ENCODE measurements around the gene NDRG3. TPM values are rescaled to one million over a fixed set of nuclear protein-coding genes. Genes with fewer than 3 reads are reported as not detected.

The NDRG3 gene
- polyA plus RNA-seq (2013, experiment 1 of 2) = 23.9 TPM
- 23.9 TPM for polyA plus RNA-seq (2013, experiment 2 of 2)

DNA sequence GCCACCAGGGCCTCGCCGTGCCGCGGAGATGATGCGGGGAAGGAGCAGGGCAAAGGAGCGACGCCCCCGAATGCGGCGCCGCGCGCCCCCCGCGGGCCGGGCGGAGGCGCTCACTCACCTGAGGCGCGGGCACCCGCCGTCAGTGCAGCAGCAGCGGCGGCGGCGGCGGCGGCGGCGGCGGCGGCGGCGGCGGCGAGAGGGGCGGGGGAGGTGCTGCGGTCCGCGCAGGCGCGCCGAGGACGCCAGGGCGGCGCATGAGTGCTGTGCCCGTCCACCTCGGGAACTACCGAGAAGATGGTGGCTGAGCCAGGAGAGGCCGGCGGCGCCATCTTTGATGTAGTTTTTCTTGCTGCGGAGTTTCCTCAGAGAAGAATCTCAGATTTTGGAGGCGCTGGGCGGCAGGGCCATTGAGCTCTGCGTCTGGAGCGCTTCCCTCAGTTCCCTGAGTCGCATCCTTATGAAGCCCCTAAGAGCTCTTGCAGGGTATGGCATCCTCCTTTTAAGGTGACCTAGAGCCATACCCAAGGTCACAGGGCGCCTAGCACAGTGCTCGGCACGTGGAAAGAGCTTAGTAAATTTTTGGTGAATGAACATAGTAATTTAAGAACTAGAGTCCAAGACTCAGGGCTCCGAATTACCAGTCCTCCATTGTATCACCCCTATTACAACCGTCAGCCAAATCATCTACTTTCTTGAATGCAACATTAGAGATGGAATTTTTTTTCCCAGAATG is at the start of gene NDRG3:
NDRG3 (minus strand) TSS at position 164 of the 733 bp plus-strand sequence. CDS start 24,355 bp downstream, outside the sequence.
- H3K9ac ChIP-seq (ENCODE audit: low read length) = peak within 1 kb of the TSS; percentile 98
- peaks cover 14% of the 10 kb centered on the region for H3K79me1 ChIP-seq (replicated peaks; ENCODE audit: low read length, poor library complexity, severe bottlenecking)
- H2BK120ac ChIP-seq (ENCODE audit: low read depth, low read length) = no peak within 1 kb of the TSS
- peak within 1 kb of the TSS; percentile 97 for H4K8ac ChIP-seq (ENCODE audit: low read length)
- H3K36me3 ChIP-seq (ENCODE audit: control insufficient read depth in 1 of 2, insufficient read depth in 2 of 2, low read depth in 1 of 2, low read length in 2 of 2) = peaks cover 0 to 5% of the 10 kb centered on the region in 2 experiments
- H2BK5ac ChIP-seq (ENCODE audit: low read depth, low read length, poor library complexity, severe bottlenecking) = no peak within 1 kb of the TSS
- no peak within 1 kb of the TSS for H2BK12ac ChIP-seq (ENCODE audit: low read length in 2 of 2)
- DNase-seq = peak; percentile 92
- H3K4me1 ChIP-seq (ENCODE audit: control insufficient read depth, insufficient read depth, low read depth, low read length) = peaks cover 7% of the 10 kb centered on the region
- peak within 1 kb of the TSS; percentile 91 for H2AFZ ChIP-seq (ENCODE audit: low read depth, low read length)
- peak within 1 kb of the TSS in 1 of 2 experiments; percentile 90 for H3K14ac ChIP-seq (ENCODE audit: low read length in 2 of 2)
- no peaks in the 10 kb centered on the region for H3K27me3 ChIP-seq (ENCODE audit: control insufficient read depth in 1 of 2, insufficient read depth in 1 of 2, low read length in 2 of 2)
- H2BK15ac ChIP-seq (ENCODE audit: low read depth, poor library complexity, severe bottlenecking) = no peak within 1 kb of the TSS
- H2AK5ac ChIP-seq (ENCODE audit: low read length, severe bottlenecking) = no peak within 1 kb of the TSS
- 3% methylated on average over 57 of the region's 63 CpGs for WGBS
- peak within 1 kb of the TSS; percentile 46 to 95 for H3K18ac ChIP-seq (ENCODE audit: low read depth in 1 of 2, low read length in 2 of 2)
- no peak within 1 kb of the TSS for H4K91ac ChIP-seq (ENCODE audit: low read length)
- no peaks in the 10 kb centered on the region for H3K9me3 ChIP-seq (ENCODE audit: control insufficient read depth, low read length)
- peak within 1 kb of the TSS in 1 of 2 experiments; percentile 88 for H3K4ac ChIP-seq (ENCODE audit: low read depth in 1 of 2, low read length in 2 of 2)
- no peak within 1 kb of the TSS for H3K27ac ChIP-seq (ENCODE audit: low read length, poor library complexity, severe bottlenecking)
- peak within 1 kb of the TSS; percentile 82 to 97 for H3K4me3 ChIP-seq (ENCODE audit: insufficient read depth in 1 of 2, low read depth in 1 of 2, low read length in 2 of 2)
- H3K4me2 ChIP-seq (ENCODE audit: low read length, poor library complexity, severe bottlenecking) = peak within 1 kb of the TSS; percentile 87
- peak within 1 kb of the TSS in 1 of 2 experiments; percentile 93 for H3K23ac ChIP-seq (ENCODE audit: low read length in 2 of 2)

DNA sequence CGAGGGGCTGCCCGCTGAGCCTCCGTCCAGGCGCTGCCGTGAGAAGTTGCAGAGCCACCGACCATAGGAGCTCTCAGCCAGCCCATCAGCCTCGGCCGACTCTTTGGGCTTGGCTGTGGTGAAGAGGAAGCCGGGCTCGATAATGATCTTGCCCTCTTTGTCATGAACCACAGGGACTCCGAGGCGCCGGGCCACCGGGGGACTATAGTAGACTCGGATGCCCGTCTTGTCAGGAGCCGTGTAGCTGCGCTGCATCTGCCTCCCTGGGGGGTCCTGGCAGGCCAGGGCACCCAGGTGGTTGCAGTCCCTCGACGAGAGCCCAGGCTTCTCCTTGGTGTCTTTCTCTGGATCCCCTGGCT is 48.2 kb upstream of the NDRG3 start:
- 99% methylated on average over 20 of the region's 20 CpGs for WGBS
- Histone ChIP-seq H2BK120ac (ENCODE audit: low read depth, low read length) (no peak overlapping the region), H2BK15ac (ENCODE audit: low read depth, poor library complexity, severe bottlenecking) (no peak overlapping the region)

DNA sequence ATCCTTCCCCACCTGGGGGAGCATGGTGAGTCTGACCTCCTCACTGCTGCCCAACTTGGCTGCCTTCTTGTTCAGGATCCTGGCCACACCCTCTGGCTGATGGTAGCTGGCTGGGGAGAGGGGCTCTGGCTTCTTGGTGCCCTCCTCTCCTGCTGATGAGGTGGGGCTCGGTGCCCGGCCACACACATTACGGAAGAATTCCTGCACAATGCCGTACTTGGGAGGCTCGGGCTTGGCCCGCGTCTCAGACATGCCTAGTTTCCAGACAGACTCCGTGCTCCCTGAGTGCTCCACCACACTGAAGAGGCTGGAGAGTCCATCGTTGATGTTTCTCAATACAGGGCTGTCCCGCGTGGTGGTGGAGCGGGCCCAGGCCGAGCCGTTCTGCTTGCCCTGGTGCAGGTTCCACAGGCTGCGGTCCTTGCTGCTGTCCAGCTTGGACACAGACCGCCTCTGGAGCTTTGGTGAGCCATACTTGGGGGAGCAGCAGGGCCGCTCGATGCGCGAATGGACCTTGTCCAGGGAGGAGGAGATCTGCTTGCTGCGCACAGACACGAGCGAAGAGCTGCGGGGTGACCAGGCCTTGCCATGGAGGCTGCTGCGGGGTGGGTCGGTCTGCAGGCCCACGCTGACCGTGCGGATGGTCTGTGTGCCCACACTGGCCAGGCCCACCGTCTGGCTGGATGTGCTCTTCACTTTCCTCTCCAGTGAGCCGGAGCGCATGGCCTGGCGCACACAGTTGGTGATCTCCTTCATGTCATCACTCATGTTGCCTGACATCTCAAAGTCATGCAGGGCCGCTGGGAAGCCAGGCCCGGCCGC is 47.6 kb upstream of the NDRG3 start:
- Histone ChIP-seq H3K4me1 (ENCODE audit: control insufficient read depth, insufficient read depth, low read depth, low read length) (peaks cover 1% of the 10 kb centered on the region), H2BK15ac (ENCODE audit: low read depth, poor library complexity, severe bottlenecking) (no peak overlapping the region), H3K27ac (ENCODE audit: low read length, poor library complexity, severe bottlenecking) (no peak overlapping the region), H2BK12ac (ENCODE audit: low read length in 2 of 2) (no peak overlapping the region), H3K27me3 (ENCODE audit: control insufficient read depth in 1 of 2, insufficient read depth in 1 of 2, low read length in 2 of 2) (no peaks in the 10 kb centered on the region), H4K91ac (ENCODE audit: low read length) (no peak overlapping the region), H3K9ac (ENCODE audit: low read length) (no peak overlapping the region), H3K4me2 (ENCODE audit: low read length, poor library complexity, severe bottlenecking) (no peak overlapping the region), H3K18ac (ENCODE audit: low read depth in 1 of 2, low read length in 2 of 2) (no peak overlapping the region), H3K14ac (ENCODE audit: low read length in 2 of 2) (no peak overlapping the region), H3K4me3 (ENCODE audit: insufficient read depth in 1 of 2, low read depth in 1 of 2, low read length in 2 of 2) (no peak overlapping the region), H3K36me3 (ENCODE audit: control insufficient read depth in 1 of 2, insufficient read depth in 2 of 2, low read depth in 1 of 2, low read length in 2 of 2) (peaks cover 54 to 72% of the 10 kb centered on the region in 2 experiments), H3K9me3 (ENCODE audit: control insufficient read depth, low read length) (no peaks in the 10 kb centered on the region), H2BK5ac (ENCODE audit: low read depth, low read length, poor library complexity, severe bottlenecking) (no peak overlapping the region), H3K79me1 (replicated peaks; ENCODE audit: low read length, poor library complexity, severe bottlenecking) (peaks cover 25% of the 10 kb centered on the region), H3K23ac (ENCODE audit: low read length in 2 of 2) (peak overlapping the region in 1 of 2 experiments; percentile 34), H3K4ac (ENCODE audit: low read depth in 1 of 2, low read length in 2 of 2) (no peak overlapping the region), H2BK120ac (ENCODE audit: low read depth, low read length) (no peak overlapping the region), H2AFZ (ENCODE audit: low read depth, low read length) (no peak overlapping the region), H4K8ac (ENCODE audit: low read length) (no peak overlapping the region), H2AK5ac (ENCODE audit: low read length, severe bottlenecking) (peak overlapping the region; percentile 26)
- 99% methylated on average over 36 of the region's 36 CpGs for WGBS
- DNase-seq = no peak

More for the DNA sequence above, 48.2 kb upstream of the NDRG3 start:
- H3K23ac ChIP-seq (ENCODE audit: low read length in 2 of 2) = no peak overlapping the region
- no peak overlapping the region for H3K18ac ChIP-seq (ENCODE audit: low read depth in 1 of 2, low read length in 2 of 2)
- H4K8ac ChIP-seq (ENCODE audit: low read length) = no peak overlapping the region
- no peaks in the 10 kb centered on the region for H3K9me3 ChIP-seq (ENCODE audit: control insufficient read depth, low read length)
- H2BK5ac ChIP-seq (ENCODE audit: low read depth, low read length, poor library complexity, severe bottlenecking) = no peak overlapping the region
- H3K4me3 ChIP-seq (ENCODE audit: insufficient read depth in 1 of 2, low read depth in 1 of 2, low read length in 2 of 2) = no peak overlapping the region
- peaks cover 60 to 73% of the 10 kb centered on the region in 2 experiments for H3K36me3 ChIP-seq (ENCODE audit: control insufficient read depth in 1 of 2, insufficient read depth in 2 of 2, low read depth in 1 of 2, low read length in 2 of 2)
- H3K79me1 ChIP-seq (replicated peaks; ENCODE audit: low read length, poor library complexity, severe bottlenecking) = peaks cover 26% of the 10 kb centered on the region
- H4K91ac ChIP-seq (ENCODE audit: low read length) = no peak overlapping the region
- H3K9ac ChIP-seq (ENCODE audit: low read length) = no peak overlapping the region
- no peak overlapping the region for H3K27ac ChIP-seq (ENCODE audit: low read length, poor library complexity, severe bottlenecking)
- no peak overlapping the region for H2AFZ ChIP-seq (ENCODE audit: low read depth, low read length)
- no peak overlapping the region for H2AK5ac ChIP-seq (ENCODE audit: low read length, severe bottlenecking)
- DNase-seq = no peak
- peaks cover 1% of the 10 kb centered on the region for H3K4me1 ChIP-seq (ENCODE audit: control insufficient read depth, insufficient read depth, low read depth, low read length)
- H3K27me3 ChIP-seq (ENCODE audit: control insufficient read depth in 1 of 2, insufficient read depth in 1 of 2, low read length in 2 of 2) = no peaks in the 10 kb centered on the region
- no peak overlapping the region for H2BK12ac ChIP-seq (ENCODE audit: low read length in 2 of 2)
- no peak overlapping the region for H3K4ac ChIP-seq (ENCODE audit: low read depth in 1 of 2, low read length in 2 of 2)
- no peak overlapping the region for H3K4me2 ChIP-seq (ENCODE audit: low read length, poor library complexity, severe bottlenecking)
- no peak overlapping the region for H3K14ac ChIP-seq (ENCODE audit: low read length in 2 of 2)

DNA sequence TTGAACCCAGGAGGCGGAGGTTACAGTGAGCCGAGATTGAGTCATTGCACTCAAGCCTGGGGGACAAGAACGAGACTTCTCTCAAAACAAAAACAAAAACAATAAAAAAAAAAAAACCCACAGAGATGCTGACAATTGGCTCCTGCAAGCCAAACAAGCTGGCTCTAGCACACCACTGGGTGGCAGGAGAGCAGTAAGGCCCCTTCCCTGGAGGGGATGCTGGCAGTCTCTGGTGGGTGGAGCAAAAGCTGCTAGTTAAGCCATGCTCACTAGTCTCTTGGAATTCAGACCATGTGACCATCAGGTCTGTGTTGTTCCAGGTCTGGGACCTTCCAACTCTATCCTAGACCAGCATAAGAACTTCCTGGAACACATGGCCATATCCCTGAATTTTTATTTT is 46.5 kb upstream of the NDRG3 start:
- no peak overlapping the region for H4K91ac ChIP-seq (ENCODE audit: low read length)
- no peak overlapping the region for H2BK12ac ChIP-seq (ENCODE audit: low read length in 2 of 2)
- H2AK5ac ChIP-seq (ENCODE audit: low read length, severe bottlenecking) = no peak overlapping the region
- H4K8ac ChIP-seq (ENCODE audit: low read length) = no peak overlapping the region
- H3K23ac ChIP-seq (ENCODE audit: low read length in 2 of 2) = peak overlapping the region in 1 of 2 experiments; percentile 1
- no peak overlapping the region for H3K27ac ChIP-seq (ENCODE audit: low read length, poor library complexity, severe bottlenecking)
- no peaks in the 10 kb centered on the region for H3K27me3 ChIP-seq (ENCODE audit: control insufficient read depth in 1 of 2, insufficient read depth in 1 of 2, low read length in 2 of 2)
- H2BK15ac ChIP-seq (ENCODE audit: low read depth, poor library complexity, severe bottlenecking) = no peak overlapping the region
- peaks cover 18% of the 10 kb centered on the region for H3K79me1 ChIP-seq (replicated peaks; ENCODE audit: low read length, poor library complexity, severe bottlenecking)
- no peak overlapping the region for H3K14ac ChIP-seq (ENCODE audit: low read length in 2 of 2)
- H3K18ac ChIP-seq (ENCODE audit: low read depth in 1 of 2, low read length in 2 of 2) = no peak overlapping the region
- H2AFZ ChIP-seq (ENCODE audit: low read depth, low read length) = no peak overlapping the region
- no peak overlapping the region for H3K9ac ChIP-seq (ENCODE audit: low read length)
- H2BK5ac ChIP-seq (ENCODE audit: low read depth, low read length, poor library complexity, severe bottlenecking) = no peak overlapping the region
- H3K4me2 ChIP-seq (ENCODE audit: low read length, poor library complexity, severe bottlenecking) = no peak overlapping the region
- no peak overlapping the region for H2BK120ac ChIP-seq (ENCODE audit: low read depth, low read length)
- no peak overlapping the region for H3K4ac ChIP-seq (ENCODE audit: low read depth in 1 of 2, low read length in 2 of 2)
- peak; percentile 81 for DNase-seq
- 100% methylated on average over 2 of the region's 3 CpGs for WGBS
- peaks cover 1% of the 10 kb centered on the region for H3K4me1 ChIP-seq (ENCODE audit: control insufficient read depth, insufficient read depth, low read depth, low read length)
- peaks cover 43 to 61% of the 10 kb centered on the region in 2 experiments for H3K36me3 ChIP-seq (ENCODE audit: control insufficient read depth in 1 of 2, insufficient read depth in 2 of 2, low read depth in 1 of 2, low read length in 2 of 2)
- no peak overlapping the region for H3K4me3 ChIP-seq (ENCODE audit: insufficient read depth in 1 of 2, low read depth in 1 of 2, low read length in 2 of 2)
- no peaks in the 10 kb centered on the region for H3K9me3 ChIP-seq (ENCODE audit: control insufficient read depth, low read length)

All from mesenchymal stem cell (in vitro differentiated cells and primary cell).